OCI-LY1 (cell line): ENCODE measurements around the gene TCP11L1.

Experiments
- CTCF ChIP-seq: fragments of 200-600 bp; sonication (generic), shearing (Covaris generic); IDR thresholded peaks from 2 replicates; pipeline ENCODE4 v1.5.1; 2017; ENCODE audit warnings: mild to moderate bottlenecking, antibody characterized with exemption, low read length, moderate library complexity, mixed read lengths
- EZH2 ChIP-seq: fragments of 200-600 bp; sonication (generic), shearing (Covaris generic); IDR thresholded peaks from 2 replicates; pipeline ENCODE4 v1.8.0; 2017; ENCODE audit warnings: borderline replicate concordance, mixed run types, mild to moderate bottlenecking, antibody characterized with exemption, low read length, moderate library complexity, mixed read lengths

- no peak for TF ChIP-seq CTCF
- TF ChIP-seq EZH2 = no peak
Measured at GRCh38 chr11:33035011-33035410, 4.4 kb upstream of the TCP11L1 start.
